HG02588 (cell line): ENCODE measurements around the gene IFITM10.

Experiments
- ATAC-seq: cut with Tn5 transposase; IDR thresholded peaks from one replicate; pipeline ENCODE4 v1.9.1; 2021; ENCODE audit warnings: mild to moderate bottlenecking, moderate library complexity; ENCODE audit not compliant: unreplicated experiment

Gene IFITM10

GRCh38 chr11:1753229-1753928 lies 3.0 kb upstream of the IFITM10 start:
- no peak for ATAC-seq

- no peak for ATAC-seq
These were observed 2.5 kb upstream of the IFITM10 start for GRCh38 chr11:1752907-1753228.

- no peak for ATAC-seq
These were observed 1.9 kb upstream of the IFITM10 start for GRCh38 chr11:1751999-1752906.

- no peak for ATAC-seq
These were observed 1.1 kb upstream of the IFITM10 start for GRCh38 chr11:1751531-1751921.

- ATAC-seq, result no peak
These were observed 590 bp upstream of the IFITM10 start for GRCh38 chr11:1750840-1751530.

- ATAC-seq, result no peak
These were observed 722 bp downstream of the IFITM10 start for GRCh38 chr11:1749395-1750351.

- no peak for ATAC-seq
These were observed 1.6 kb downstream of the IFITM10 start for GRCh38 chr11:1748636-1749394.

- ATAC-seq, result no peak
These were observed 2.4 kb downstream of the IFITM10 start for GRCh38 chr11:1747753-1748635.

GRCh38 chr11:1746956-1747752 lies 3.2 kb downstream of the IFITM10 start:
- ATAC-seq, result no peak

GRCh38 chr11:1746511-1746931 lies 3.9 kb downstream of the IFITM10 start:
- ATAC-seq, result no peak

GRCh38 chr11:1745701-1746320 lies 4.6 kb downstream of the IFITM10 start:
- no peak for ATAC-seq

GRCh38 chr11:1744891-1745700 lies 5.3 kb downstream of the IFITM10 start:
- no peak for ATAC-seq

- no peak for ATAC-seq
These were observed 6.1 kb downstream of the IFITM10 start for GRCh38 chr11:1744137-1744886.

- no peak for ATAC-seq
These were observed 6.7 kb downstream of the IFITM10 start for GRCh38 chr11:1743585-1744136.

GRCh38 chr11:1742869-1743584 lies 7.4 kb downstream of the IFITM10 start:
- no peak for ATAC-seq
